Measurements from ENCODE around the gene ZNF654.

Gene ZNF654

DNA sequence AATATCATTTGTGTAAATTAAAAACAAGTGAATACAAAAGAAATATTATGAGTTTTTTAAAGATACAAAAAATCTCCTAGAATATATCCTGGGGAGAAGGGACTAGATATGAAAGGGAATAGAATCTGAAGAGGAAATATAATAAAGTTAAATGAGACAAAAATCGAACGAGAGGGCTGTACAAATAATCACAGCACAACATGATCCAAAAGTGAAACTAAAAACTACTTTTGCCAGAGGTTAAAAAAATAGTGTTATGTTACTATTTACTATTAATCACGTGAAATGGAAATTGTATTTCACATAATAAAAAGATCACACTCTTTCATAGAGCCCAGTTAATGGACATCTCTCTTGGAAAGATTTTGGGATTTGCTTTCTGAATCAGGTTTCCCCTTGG is 28.8 kb upstream of the ZNF654 start:
- no peak for TF ChIP-seq CTCF (IDR thresholded peaks at IDR 0.05; ENCODE audit: insufficient read depth, missing control alignments)
- DNase-seq (ENCODE audit: insufficient read length, low spot score) (no peak), FAIRE-seq (no peak)

DNA sequence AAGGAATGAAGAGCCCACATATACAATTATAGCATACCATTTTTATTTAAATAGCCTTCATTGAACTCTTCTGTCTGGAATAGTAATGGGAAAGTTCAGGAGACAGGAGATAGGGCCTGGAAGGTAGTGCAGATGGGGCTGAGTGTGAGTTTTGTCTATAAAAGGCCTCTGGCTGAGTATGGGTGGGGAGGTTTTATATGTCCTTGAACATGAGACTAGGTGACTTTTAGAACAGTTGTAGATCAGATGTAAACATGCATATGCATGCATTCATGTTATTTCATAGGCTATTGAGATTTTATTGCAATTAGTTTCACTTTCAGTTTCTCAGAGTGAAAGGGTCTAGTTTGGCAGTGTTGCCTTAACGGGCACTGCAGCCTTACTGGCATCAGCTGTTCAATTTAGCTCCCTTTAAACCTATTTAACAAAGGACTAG is 27.4 kb upstream of the ZNF654 start:
- no peak for DNase-seq (ENCODE audit: insufficient read length, low spot score)
- no peak for FAIRE-seq
- no peak for TF ChIP-seq CTCF (IDR thresholded peaks at IDR 0.05; ENCODE audit: insufficient read depth, missing control alignments)

DNA sequence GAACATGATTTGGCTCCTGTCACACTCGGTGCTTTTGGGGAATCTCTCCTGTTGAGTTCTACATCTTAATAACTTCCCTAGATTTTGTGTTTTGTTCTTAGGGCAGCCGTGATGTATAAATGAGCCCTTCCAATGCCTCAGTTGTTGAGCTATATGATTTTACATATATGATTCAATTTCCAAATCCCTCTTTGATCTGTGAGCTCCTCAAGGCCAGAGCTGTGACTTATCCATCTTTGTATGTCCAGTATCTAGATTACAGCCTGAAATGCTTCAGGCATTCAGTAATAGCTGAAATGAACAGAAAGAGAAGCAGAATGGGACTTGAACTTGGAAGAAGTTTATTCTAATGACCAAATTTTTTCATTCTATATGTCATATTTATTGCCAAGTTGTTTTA is 26.8 kb upstream of the ZNF654 start:
- FAIRE-seq: no peak
- no peak for DNase-seq (ENCODE audit: insufficient read length, low spot score)

GRCh38 chr3:88033079-88033478 is 26.0 kb upstream of the ZNF654 start:
- DNase-seq (ENCODE audit: insufficient read length, low spot score) (no peak), FAIRE-seq (no peak)
- TF ChIP-seq CTCF (IDR thresholded peaks at IDR 0.05; ENCODE audit: insufficient read depth, missing control alignments): no peak

More for the DNA sequence above, 26.8 kb upstream of the ZNF654 start:
- TF ChIP-seq CTCF (IDR thresholded peaks at IDR 0.05; ENCODE audit: insufficient read depth, missing control alignments): no peak

DNA sequence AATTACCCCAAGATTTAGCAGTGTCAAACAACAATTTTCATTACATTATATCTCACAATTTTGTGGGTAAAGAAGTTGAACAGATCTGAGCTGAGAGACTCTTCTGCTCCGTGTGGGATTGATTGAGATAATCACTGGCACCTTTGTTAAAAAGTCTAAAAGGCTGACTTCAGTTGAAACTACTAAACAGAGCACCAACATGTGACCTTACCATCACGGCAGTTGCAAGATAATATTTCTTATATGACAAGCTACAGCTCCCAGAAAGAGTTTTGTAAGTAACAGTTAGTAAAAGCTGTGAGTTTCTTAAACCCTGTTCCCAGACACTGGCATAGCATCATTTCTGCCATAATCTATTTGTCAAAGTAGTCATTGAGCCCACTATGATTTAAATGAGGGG is 25.2 kb upstream of the ZNF654 start:
- FAIRE-seq (no peak), DNase-seq (ENCODE audit: insufficient read length, low spot score) (no peak)
- TF ChIP-seq CTCF (IDR thresholded peaks at IDR 0.05; ENCODE audit: insufficient read depth, missing control alignments): no peak

GRCh38 chr3:88034491-88035275 is 24.4 kb upstream of the ZNF654 start:
- no peak for FAIRE-seq

More at GRCh38 chr3:88034491-88035275, 24.4 kb upstream of the ZNF654 start:
- no peak for TF ChIP-seq CTCF (IDR thresholded peaks at IDR 0.05; ENCODE audit: insufficient read depth, missing control alignments)
- no peak for DNase-seq (ENCODE audit: insufficient read length, low spot score)
